SK-N-SH (cell line): ENCODE results near the gene MYOM1. TPM values are rescaled to one million over a fixed set of nuclear protein-coding genes. Genes with fewer than 3 reads are reported as not detected.
A peak's percentile ranks its signal among the peaks of the same experiment; 100 is the strongest.

Experiments
- CTCF ChIA-PET: fragments of 300-600, 350-600 bp; formaldehyde crosslinking; extraction: SDS; loops from one replicate; lab custom pipeline; 2021; lab: Yijun Ruan, JAX
- POLR2A ChIA-PET: fragments of 350-600 bp; sonication (Branson Sonifier 250); formaldehyde crosslinking; extraction: SDS; loops from one replicate; lab custom pipeline; 2020; ENCODE audit warnings: antibody characterized with exemption, inconsistent platforms; lab: Yijun Ruan, JAX
- DNase-seq: peaks from one replicate; pipeline ENCODE4 v3.0.0; 2012
- H2AFZ ChIP-seq: fragments of 200-600 bp; sonication (generic); 2 replicates; pipeline ENCODE4 v1.8.1; 2016; ENCODE audit warnings: antibody characterized with exemption, mild to moderate bottlenecking, low read depth
- H3F3A ChIP-seq: fragments of 200-600 bp; sonication (generic); replicated peaks from 2 replicates; pipeline ENCODE3; 2016; ENCODE audit warnings: antibody characterized with exemption, mild to moderate bottlenecking; ENCODE audit not compliant: insufficient read depth
- H3K27ac ChIP-seq, 2 experiments: fragments of 200-500 bp in 1 of 2; fragments of 200-600 bp in 1 of 2; sonication (Bioruptor generic) in 1 of 2; sonication (generic), shearing (Covaris generic) in 1 of 2; 2 replicates each; pipeline versions ENCODE4 v1.5.1 to v1.6.1; 2014 to 2016; ENCODE audit warnings: low read depth in 2 of 2, inconsistent platforms in 1 of 2, low read length in 1 of 2, mild to moderate bottlenecking in 1 of 2, mixed read lengths in 1 of 2
- H3K27me3 ChIP-seq: fragments of 200-600 bp; sonication (generic), shearing (Covaris generic); 2 replicates; pipeline ENCODE4 v1.6.1; 2016; ENCODE audit warnings: mixed run types; ENCODE audit not compliant: insufficient read depth
- H3K36me3 ChIP-seq, 2 experiments: fragments of 200-500 bp in 1 of 2; fragments of 200-600 bp in 1 of 2; sonication (Bioruptor generic) in 1 of 2; sonication (generic) in 1 of 2; replicated peaks in 1 of 2; 2 replicates each; pipeline versions ENCODE3 to v1.5.1; 2014 to 2016; ENCODE audit warnings: low read length in 1 of 2, mild to moderate bottlenecking in 1 of 2; ENCODE audit not compliant: insufficient read depth in 2 of 2, control insufficient read depth in 1 of 2
- H3K4me1 ChIP-seq, 2 experiments: fragments of 200-500 bp in 1 of 2; fragments of 200-600 bp in 1 of 2; sonication (Bioruptor generic) in 1 of 2; sonication (generic), shearing (Covaris generic) in 1 of 2; 2 replicates each; pipeline versions ENCODE4 v1.5.1 to v1.6.1; 2014 to 2016; ENCODE audit warnings: low read depth in 1 of 2, low read length in 1 of 2, mixed run types in 1 of 2; ENCODE audit not compliant: insufficient read depth in 2 of 2, control insufficient read depth in 1 of 2
- H3K4me2 ChIP-seq: fragments of 200-600 bp; sonication (generic), shearing (Covaris generic); 2 replicates; pipeline ENCODE4 v1.6.1; 2017; ENCODE audit warnings: mixed run types
- H3K4me3 ChIP-seq, 2 experiments: fragments of 200-500 bp in 1 of 2; fragments of 200-600 bp in 1 of 2; sonication (Bioruptor generic) in 1 of 2; sonication (generic), shearing (Covaris generic) in 1 of 2; 2 replicates each; pipeline versions ENCODE4 v1.5.1 to v1.8.1; 2014 to 2016; ENCODE audit warnings: low read depth in 2 of 2, inconsistent platforms in 1 of 2, low read length in 1 of 2, mild to moderate bottlenecking in 1 of 2, mixed read lengths in 1 of 2, moderate library complexity in 1 of 2
- H3K79me2 ChIP-seq: fragments of 200-600 bp; sonication (generic); 2 replicates; pipeline ENCODE4 v1.8.1; 2017; ENCODE audit warnings: mild to moderate bottlenecking; ENCODE audit not compliant: insufficient read depth
- H3K9ac ChIP-seq: fragments of 200-600 bp; sonication (generic); 2 replicates; pipeline ENCODE4 v1.6.1; 2017; ENCODE audit warnings: mixed run types
- H3K9me2 ChIP-seq: fragments of 200-600 bp; sonication (generic); 2 replicates; pipeline ENCODE4 v1.6.1; 2017; ENCODE audit warnings: mixed run types
- H3K9me3 ChIP-seq: fragments of 200-600 bp; sonication (generic); 2 replicates; pipeline ENCODE4 v1.6.1; 2017; ENCODE audit warnings: mixed run types, mild to moderate bottlenecking, moderate library complexity
- H4K20me1 ChIP-seq: fragments of 200-600 bp; sonication (generic); 2 replicates; pipeline ENCODE4 v1.6.1; 2017; ENCODE audit warnings: mild to moderate bottlenecking, mixed run types; ENCODE audit not compliant: insufficient read depth
- CHD2 ChIP-seq: fragments of 150-350 bp; IDR thresholded peaks from 2 replicates; pipeline ENCODE4 v1.6.1; 2018; ENCODE audit warnings: low read length; ENCODE audit not compliant: partially characterized antibody
- ELF1 ChIP-seq: IDR thresholded peaks from 2 replicates; pipeline ENCODE4 v1.4.0; 2012
- EP300 ChIP-seq, 2 experiments: IDR thresholded peaks; 2 replicates each; pipeline versions ENCODE4 v1.4.0 to v1.6.1; 2012; ENCODE audit warnings: borderline replicate concordance in 1 of 2, low read depth in 1 of 2, low read length in 1 of 2
- EZH2phosphoT487 ChIP-seq: fragments of 200-600 bp; sonication (generic); IDR thresholded peaks from 2 replicates; pipeline ENCODE4 v1.6.1; 2017; ENCODE audit warnings: low read depth, mixed run types, mild to moderate bottlenecking, antibody characterized with exemption, moderate library complexity, borderline replicate concordance
- GABPA ChIP-seq: IDR thresholded peaks from 2 replicates; pipeline ENCODE4 v1.4.0; 2012; ENCODE audit warnings: low read depth, mild to moderate bottlenecking
- JUND ChIP-seq: IDR thresholded peaks from 2 replicates; pipeline ENCODE4 v1.4.0; 2012
- MAX ChIP-seq: IDR thresholded peaks from 2 replicates; pipeline ENCODE4 v1.4.0; 2012; ENCODE audit warnings: low read depth
- NFIC ChIP-seq: IDR thresholded peaks from 2 replicates; pipeline ENCODE4 v1.4.0; 2012; ENCODE audit warnings: borderline replicate concordance
- PBX3 ChIP-seq: IDR thresholded peaks from 2 replicates; pipeline ENCODE4; 2012
- POLR2AphosphoS5 ChIP-seq: IDR thresholded peaks from 2 replicates; pipeline ENCODE4 v1.6.1; 2012; ENCODE audit warnings: low read depth, low read length
- RCOR1 ChIP-seq: fragments of 150-350 bp; IDR thresholded peaks from 2 replicates; pipeline ENCODE4 v1.6.1; 2017; ENCODE audit warnings: antibody characterized with exemption, low read length
- REST ChIP-seq: IDR thresholded peaks from 2 replicates; pipeline ENCODE4 v1.6.1; 2012; ENCODE audit warnings: mild to moderate bottlenecking, low read depth, low read length, moderate library complexity
- RXRA ChIP-seq: IDR thresholded peaks from 2 replicates; pipeline ENCODE4 v1.4.0; 2012; ENCODE audit warnings: low read depth, mild to moderate bottlenecking, borderline replicate concordance
- SIN3A ChIP-seq: IDR thresholded peaks from 2 replicates; pipeline ENCODE4 v1.6.1; 2012; ENCODE audit warnings: low read depth, mild to moderate bottlenecking, low read length, moderate library complexity, borderline replicate concordance
- SMC3 ChIP-seq: IDR thresholded peaks from 2 replicates; pipeline ENCODE4 v1.6.1; 2012; ENCODE audit warnings: low read depth, low read length, improper control_type of control experiment
- TAF1 ChIP-seq: IDR thresholded peaks from 2 replicates; pipeline ENCODE4 v1.6.1; 2012; ENCODE audit warnings: low read depth, mild to moderate bottlenecking, low read length, moderate library complexity, borderline replicate concordance
- TCF12 ChIP-seq: IDR thresholded peaks from 2 replicates; pipeline ENCODE4 v1.4.0; 2012
- USF1 ChIP-seq: IDR thresholded peaks from 2 replicates; pipeline ENCODE4 v1.4.0; 2012; ENCODE audit warnings: low read depth, borderline replicate concordance
- USF2 ChIP-seq: fragments of 150-350 bp; IDR thresholded peaks from 2 replicates; pipeline ENCODE4 v1.6.1; 2017; ENCODE audit warnings: antibody characterized with exemption, low read length, low read depth, borderline replicate concordance
- WGBS: methylation state at CpG from one replicate; pipeline ENCODE4 v1.1.6; 2017; ENCODE audit warnings: low lambda C conversion rate; 5-methylcytosine and 5-hydroxymethylcytosine counted together
- polyA plus RNA-seq, 3 experiments: library from polyadenylated mRNA; depleted of rRNA; stranded (reverse); fragments of >200 nt; gene quantifications; 2 replicates each; pipeline ENCODE4 v1.2.3, GENCODE V29; 2012

Gene MYOM1
- polyA plus RNA-seq, 1 of the 3 experiments (the other 2 are of a cell fraction) = 0.07 TPM

- Histone ChIP-seq H4K20me1 (no peaks in the 10 kb centered on the region), H3K4me2 (no peak overlapping the region), H2AFZ (no peak overlapping the region), H3K27ac (no peak overlapping the region), H3K4me3 (no peak overlapping the region), H3F3A (no peaks in the 10 kb centered on the region), H3K36me3 (no peaks in the 10 kb centered on the region), H3K9ac (no peak overlapping the region), H3K79me2 (no peaks in the 10 kb centered on the region), H3K4me1 (peaks cover 0 to 9% of the 10 kb centered on the region in 2 experiments; a peak in 1 of 4 replicates), H3K27me3 (no peaks in the 10 kb centered on the region), H3K9me2 (no peaks in the 10 kb centered on the region), H3K9me3 (no peaks in the 10 kb centered on the region)
- ChIA-PET CTCF (interaction anchor here (2.0 kb wide), 1 partner anchor 11 kb away, joined by 6 read pairs; no protein-coding TSS in a partner anchor), POLR2A (no interaction called here)
- no peak for TF ChIP-seq NFIC
- no peak for TF ChIP-seq RCOR1
- TF ChIP-seq JUND = no peak
- no peak for TF ChIP-seq PBX3
- TF ChIP-seq ELF1 = no peak
- no peak for TF ChIP-seq TAF1
- TF ChIP-seq EZH2phosphoT487 = no peak
- TF ChIP-seq USF1 = no peak
- no peak for TF ChIP-seq EP300 (IDR thresholded peaks at IDR 0.05; ENCODE audit: borderline replicate concordance in 1 of 2, low read depth in 1 of 2, low read length in 1 of 2)
- TF ChIP-seq MAX = no peak
- no peak for TF ChIP-seq CHD2
- 97% methylated on average over 3 of the region's 3 CpGs for WGBS
- DNase-seq = no peak
Observed at GRCh38 chr18:3048820-3049349, 170.9 kb downstream of the MYOM1 start.

- Histone ChIP-seq H3K4me3 (no peak overlapping the region), H3K9me2 (no peaks in the 10 kb centered on the region), H3K79me2 (no peaks in the 10 kb centered on the region), H2AFZ (no peak overlapping the region), H3K9me3 (no peaks in the 10 kb centered on the region), H3F3A (no peaks in the 10 kb centered on the region), H4K20me1 (no peaks in the 10 kb centered on the region), H3K4me1 (peaks cover 0 to 9% of the 10 kb centered on the region in 2 experiments; a peak in 1 of 4 replicates), H3K9ac (no peak overlapping the region), H3K27ac (no peak overlapping the region), H3K4me2 (no peak overlapping the region), H3K36me3 (no peaks in the 10 kb centered on the region), H3K27me3 (no peaks in the 10 kb centered on the region)
- DNase-seq = peak; percentile 53
- ChIA-PET CTCF (interaction anchor here (0.5 kb wide), 1 partner anchor 63 kb away, joined by 3 read pairs; no protein-coding TSS in a partner anchor), POLR2A (no interaction called here)
- WGBS = 55% methylated on average over 6 of the region's 6 CpGs
- TF ChIP-seq MAX (no peak), SMC3 (no peak), POLR2AphosphoS5 (no peak), USF1 (no peak), JUND (no peak), RXRA (no peak), USF2 (no peak), GABPA (no peak), RCOR1 (no peak), TAF1 (no peak), SIN3A (no peak), TCF12 (no peak), REST (no peak)
Observed at GRCh38 chr18:3048121-3048520, 171.6 kb downstream of the MYOM1 start.
